Lower leg skin (tissue), 3 donors: Measurements from ENCODE around the gene ADAMTSL1.

Experiments
- POLR2A ChIP-seq, 2 donors: fragments of 450-650 bp; IDR thresholded peaks; one replicate each; pipeline ENCODE4 v1.6.1; 2016 to 2017; ENCODE audit warnings: antibody characterized with exemption in 2 of 2, mild to moderate bottlenecking in 1 of 2, moderate library complexity in 1 of 2
- TF ChIP-seq, protein P1 (sequence below), 3 donors: fragments of 450-650 bp; IDR thresholded peaks; one replicate each; pipeline ENCODE4 v1.5.1; 2016; ENCODE audit warnings: antibody characterized with exemption in 3 of 3, mild to moderate bottlenecking in 3 of 3, moderate library complexity in 2 of 3

DNA sequence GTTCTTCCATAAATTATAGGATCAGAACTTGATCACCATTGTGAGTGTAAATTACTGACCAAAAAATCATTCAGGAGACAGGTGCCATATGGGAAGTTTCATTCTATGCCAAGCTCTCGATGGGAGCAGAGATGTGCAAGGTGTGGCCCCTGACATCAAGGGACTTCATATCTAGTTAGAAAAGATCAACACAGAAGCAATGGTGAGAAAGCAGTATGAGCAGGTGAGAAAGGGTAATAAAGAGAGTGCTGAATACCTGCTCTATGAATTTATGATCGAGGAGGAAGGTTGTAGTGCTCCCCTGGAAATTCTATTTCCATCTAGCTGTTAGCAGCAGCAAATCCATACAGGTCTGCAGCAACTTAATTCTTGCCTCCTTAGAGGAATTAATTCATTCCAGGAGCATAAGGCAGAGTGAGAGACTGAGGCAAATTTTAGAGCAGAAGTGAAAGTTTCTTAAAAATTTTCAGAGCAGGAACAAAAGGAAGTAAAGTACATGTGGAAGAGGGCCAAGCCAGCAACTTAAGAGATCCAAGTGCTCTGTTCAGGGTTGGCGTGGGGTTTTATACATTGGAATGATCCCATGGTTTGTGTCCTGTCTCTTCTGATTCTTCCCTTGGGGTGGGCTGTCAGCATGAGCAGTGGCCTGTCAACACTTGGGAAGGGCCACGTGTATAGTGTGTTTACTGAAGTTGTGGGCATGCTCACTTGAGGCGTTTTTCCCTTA is 377.3 kb downstream of the ADAMTSL1 start:
- no peak for TF ChIP-seq POLR2A (IDR thresholded peaks at IDR 0.05)
- TF ChIP-seq, protein P1, sequence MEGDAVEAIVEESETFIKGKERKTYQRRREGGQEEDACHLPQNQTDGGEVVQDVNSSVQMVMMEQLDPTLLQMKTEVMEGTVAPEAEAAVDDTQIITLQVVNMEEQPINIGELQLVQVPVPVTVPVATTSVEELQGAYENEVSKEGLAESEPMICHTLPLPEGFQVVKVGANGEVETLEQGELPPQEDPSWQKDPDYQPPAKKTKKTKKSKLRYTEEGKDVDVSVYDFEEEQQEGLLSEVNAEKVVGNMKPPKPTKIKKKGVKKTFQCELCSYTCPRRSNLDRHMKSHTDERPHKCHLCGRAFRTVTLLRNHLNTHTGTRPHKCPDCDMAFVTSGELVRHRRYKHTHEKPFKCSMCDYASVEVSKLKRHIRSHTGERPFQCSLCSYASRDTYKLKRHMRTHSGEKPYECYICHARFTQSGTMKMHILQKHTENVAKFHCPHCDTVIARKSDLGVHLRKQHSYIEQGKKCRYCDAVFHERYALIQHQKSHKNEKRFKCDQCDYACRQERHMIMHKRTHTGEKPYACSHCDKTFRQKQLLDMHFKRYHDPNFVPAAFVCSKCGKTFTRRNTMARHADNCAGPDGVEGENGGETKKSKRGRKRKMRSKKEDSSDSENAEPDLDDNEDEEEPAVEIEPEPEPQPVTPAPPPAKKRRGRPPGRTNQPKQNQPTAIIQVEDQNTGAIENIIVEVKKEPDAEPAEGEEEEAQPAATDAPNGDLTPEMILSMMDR (IDR thresholded peaks at IDR 0.05): no peak
